Measurements from ENCODE around the gene NAA80. TPM values are rescaled to one million over a fixed set of nuclear protein-coding genes. Genes with fewer than 3 reads are reported as not detected.
A peak's percentile ranks its signal among the peaks of the same experiment; 100 is the strongest.
"Not testable (repeated sequence)": the region's sequence is repeated elsewhere in the genome, so short reads cannot be mapped to it uniquely, and the experiment has no call there.

NAA80 gene
- total RNA-seq, 3 donors from 2014 or later (not counting 1 experiment from before 2014, with no cell fraction given): 22.2 to 30.3 (median 29.6) TPM

DNA sequence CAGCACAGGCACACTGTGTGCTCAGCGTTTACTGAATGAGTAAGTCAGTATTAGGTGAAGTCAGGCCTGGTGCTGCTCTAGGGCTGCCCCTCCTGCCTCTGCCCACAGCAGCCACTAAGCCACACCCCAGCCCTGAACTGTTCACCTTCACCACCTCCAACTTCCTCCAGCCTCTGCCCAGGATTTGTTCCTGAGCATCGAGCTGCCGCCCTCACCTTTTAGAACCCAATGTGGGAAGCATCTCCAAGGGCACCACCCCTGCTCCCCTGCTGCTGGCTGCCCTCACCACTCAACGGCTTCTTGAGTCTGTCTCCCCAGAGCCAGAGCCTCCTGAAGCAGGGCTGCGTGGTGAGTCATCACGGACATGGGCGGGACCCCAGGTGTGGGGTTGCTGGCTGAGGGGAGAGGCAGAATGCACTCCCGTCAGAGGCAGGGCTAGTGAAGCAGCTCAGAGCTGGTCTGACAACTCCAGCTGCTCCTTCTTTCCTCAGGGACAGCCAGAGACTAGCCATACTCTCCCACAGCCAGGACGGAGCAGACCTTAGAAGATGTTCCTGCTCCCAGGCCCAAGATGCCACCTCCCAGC lies 17.5 kb upstream of the NAA80 start:
- peak overlapping the region; percentile 22 for H3K4me3 Mint-ChIP-seq
- peak in 1 of 2 donors; percentile 76 for DNase-seq
- H3K27ac Mint-ChIP-seq: peak overlapping the region; percentile 60 to 87
- peaks cover 22 to 32% of the 10 kb centered on the region in 2 donors for H3K4me1 Mint-ChIP-seq
- intact Hi-C loops (cut with micrococcal nuclease): no loop called here
- H3K36me3 ChIP-seq (ENCODE audit: control insufficient read depth, insufficient read depth, low read length): no peaks in the 10 kb centered on the region
- WGBS (ENCODE audit: insufficient coverage): 58% methylated on average over 9 of the region's 9 CpGs
- ATAC-seq: peak in 1 of 3 donors; percentile 32
- H3K9me3 Mint-ChIP-seq: no peaks in the 10 kb centered on the region
- no peaks in the 10 kb centered on the region for H3K9me3 ChIP-seq (ENCODE audit: control insufficient read depth, insufficient read depth, low read length)
- H3K4me3 ChIP-seq (ENCODE audit: low read length): no peak overlapping the region
- H3K4me1 ChIP-seq (ENCODE audit: control insufficient read depth, insufficient read depth, low read length): peaks cover 56% of the 10 kb centered on the region
- H3K27me3 ChIP-seq (ENCODE audit: control insufficient read depth, insufficient read depth, low read length): no peaks in the 10 kb centered on the region
- H3K27ac ChIP-seq (ENCODE audit: low read length): peak overlapping the region; percentile 39
- TF ChIP-seq, protein P1, sequence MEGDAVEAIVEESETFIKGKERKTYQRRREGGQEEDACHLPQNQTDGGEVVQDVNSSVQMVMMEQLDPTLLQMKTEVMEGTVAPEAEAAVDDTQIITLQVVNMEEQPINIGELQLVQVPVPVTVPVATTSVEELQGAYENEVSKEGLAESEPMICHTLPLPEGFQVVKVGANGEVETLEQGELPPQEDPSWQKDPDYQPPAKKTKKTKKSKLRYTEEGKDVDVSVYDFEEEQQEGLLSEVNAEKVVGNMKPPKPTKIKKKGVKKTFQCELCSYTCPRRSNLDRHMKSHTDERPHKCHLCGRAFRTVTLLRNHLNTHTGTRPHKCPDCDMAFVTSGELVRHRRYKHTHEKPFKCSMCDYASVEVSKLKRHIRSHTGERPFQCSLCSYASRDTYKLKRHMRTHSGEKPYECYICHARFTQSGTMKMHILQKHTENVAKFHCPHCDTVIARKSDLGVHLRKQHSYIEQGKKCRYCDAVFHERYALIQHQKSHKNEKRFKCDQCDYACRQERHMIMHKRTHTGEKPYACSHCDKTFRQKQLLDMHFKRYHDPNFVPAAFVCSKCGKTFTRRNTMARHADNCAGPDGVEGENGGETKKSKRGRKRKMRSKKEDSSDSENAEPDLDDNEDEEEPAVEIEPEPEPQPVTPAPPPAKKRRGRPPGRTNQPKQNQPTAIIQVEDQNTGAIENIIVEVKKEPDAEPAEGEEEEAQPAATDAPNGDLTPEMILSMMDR (IDR thresholded peaks at IDR 0.05): no peak
- H3K27me3 Mint-ChIP-seq (ENCODE audit: low read depth in 2 of 2): no peaks in the 10 kb centered on the region
- H3K36me3 Mint-ChIP-seq: no peaks in the 10 kb centered on the region

DNA sequence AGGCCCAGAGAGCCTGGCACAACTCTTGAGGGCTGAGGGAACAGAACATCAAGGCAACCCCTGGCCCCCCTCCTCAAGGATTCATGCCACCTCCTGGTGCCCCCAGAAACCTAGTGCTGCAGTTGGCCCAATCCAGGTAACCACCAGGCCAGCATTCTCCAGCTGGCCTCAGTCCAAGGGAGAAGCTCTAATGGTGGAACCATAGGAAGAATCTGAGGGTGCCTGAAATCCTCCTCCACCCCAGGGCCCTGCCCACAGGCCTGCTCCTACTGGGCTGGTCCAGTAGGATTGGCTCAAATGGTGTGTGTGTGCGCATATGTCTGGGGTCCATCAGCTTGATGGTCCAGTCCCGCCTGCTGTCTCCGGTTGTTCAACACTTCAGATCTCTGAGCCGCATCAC lies 15.6 kb upstream of the NAA80 start:
- Mint-ChIP-seq H3K27ac (peak overlapping the region in 1 of 2 donors; percentile 50), H3K4me1 (peaks cover 22 to 23% of the 10 kb centered on the region in 2 donors), H3K9me3 (no peaks in the 10 kb centered on the region), H3K36me3 (no peaks in the 10 kb centered on the region), H3K4me3 (no peak overlapping the region), H3K27me3 (ENCODE audit: low read depth in 2 of 2) (no peaks in the 10 kb centered on the region)
- Histone ChIP-seq H3K27ac (ENCODE audit: low read length) (no peak overlapping the region), H3K27me3 (ENCODE audit: control insufficient read depth, insufficient read depth, low read length) (no peaks in the 10 kb centered on the region), H3K36me3 (ENCODE audit: control insufficient read depth, insufficient read depth, low read length) (no peaks in the 10 kb centered on the region), H3K4me1 (ENCODE audit: control insufficient read depth, insufficient read depth, low read length) (peaks cover 40% of the 10 kb centered on the region), H3K4me3 (ENCODE audit: low read length) (no peak overlapping the region), H3K9me3 (ENCODE audit: control insufficient read depth, insufficient read depth, low read length) (no peaks in the 10 kb centered on the region)
- ATAC-seq: no peak
- no peak for DNase-seq
- intact Hi-C loops (cut with micrococcal nuclease): no loop called here
- TF ChIP-seq, protein P1 (IDR thresholded peaks at IDR 0.05): no peak
- 100% methylated on average over 4 of the region's 4 CpGs for WGBS (ENCODE audit: insufficient coverage)

DNA sequence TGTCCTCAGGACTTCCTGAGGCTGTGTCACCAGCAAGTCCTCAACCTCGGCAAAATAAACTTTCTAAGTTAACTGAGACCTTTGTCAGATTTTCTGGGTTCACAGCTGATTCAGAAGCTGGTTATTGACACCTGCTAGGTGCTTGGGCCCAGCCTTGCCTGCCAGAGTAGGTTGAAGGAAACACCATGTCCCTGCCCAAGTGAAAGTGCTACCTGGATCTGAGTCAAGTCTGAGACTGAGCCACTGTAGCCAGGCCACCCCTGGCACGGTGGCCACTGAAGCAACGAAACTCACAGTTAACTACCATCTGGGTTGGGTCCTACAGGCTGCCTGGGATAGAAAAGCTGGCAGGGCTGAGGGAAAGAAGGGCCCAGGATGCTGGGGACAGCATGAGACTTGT lies 15.1 kb upstream of the NAA80 start:
- H3K9me3 ChIP-seq (ENCODE audit: control insufficient read depth, insufficient read depth, low read length): no peaks in the 10 kb centered on the region
- TF ChIP-seq, protein P1 (IDR thresholded peaks at IDR 0.05): no peak
- DNase-seq: no peak
- H3K27ac ChIP-seq (ENCODE audit: low read length): no peak overlapping the region
- no peaks in the 10 kb centered on the region for H3K36me3 ChIP-seq (ENCODE audit: control insufficient read depth, insufficient read depth, low read length)
- H3K4me1 ChIP-seq (ENCODE audit: control insufficient read depth, insufficient read depth, low read length): peaks cover 36% of the 10 kb centered on the region
- H3K4me1 Mint-ChIP-seq: peaks cover 19 to 21% of the 10 kb centered on the region in 2 donors
- no peaks in the 10 kb centered on the region for H3K9me3 Mint-ChIP-seq
- peak overlapping the region in 1 of 2 donors; percentile 33 for H3K27ac Mint-ChIP-seq
- no peaks in the 10 kb centered on the region for H3K27me3 ChIP-seq (ENCODE audit: control insufficient read depth, insufficient read depth, low read length)
- H3K36me3 Mint-ChIP-seq: no peaks in the 10 kb centered on the region
- H3K4me3 Mint-ChIP-seq: no peak overlapping the region
- no peak for ATAC-seq
- no peak overlapping the region for H3K4me3 ChIP-seq (ENCODE audit: low read length)
- 94% methylated on average over 3 of the region's 3 CpGs for WGBS (ENCODE audit: insufficient coverage)
- intact Hi-C loops (cut with micrococcal nuclease): no loop called here
- H3K27me3 Mint-ChIP-seq (ENCODE audit: low read depth in 2 of 2): no peaks in the 10 kb centered on the region

DNA sequence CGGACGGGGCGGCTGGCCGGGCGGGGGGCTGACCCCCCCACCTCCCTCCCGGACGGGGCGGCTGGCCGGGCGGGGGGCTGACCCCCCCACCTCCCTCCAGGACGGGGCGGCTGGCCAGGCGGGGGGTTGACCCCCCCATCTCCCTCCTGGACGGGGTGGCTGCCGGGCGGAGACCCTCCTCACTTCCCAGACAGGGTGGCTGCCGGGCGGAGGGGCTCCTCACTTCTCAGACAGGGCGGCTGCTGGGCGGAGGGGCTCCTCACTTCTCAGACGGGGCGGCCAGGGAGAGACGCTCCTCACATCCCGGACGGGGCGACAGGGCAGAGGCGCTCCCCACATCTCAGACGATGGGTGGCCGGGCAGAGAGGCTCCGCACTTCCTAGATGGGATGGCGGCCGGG lies 12.8 kb upstream of the NAA80 start:
- H3K4me1 Mint-ChIP-seq; H3K27me3 Mint-ChIP-seq (ENCODE audit: low read depth in 2 of 2); ATAC-seq; H3K27ac ChIP-seq (ENCODE audit: low read length); H3K4me3 ChIP-seq (ENCODE audit: low read length); DNase-seq; H3K36me3 ChIP-seq (ENCODE audit: control insufficient read depth, insufficient read depth, low read length); H3K27me3 ChIP-seq (ENCODE audit: control insufficient read depth, insufficient read depth, low read length); H3K9me3 ChIP-seq (ENCODE audit: control insufficient read depth, insufficient read depth, low read length); intact Hi-C loops (cut with micrococcal nuclease); H3K36me3 Mint-ChIP-seq; H3K27ac Mint-ChIP-seq; H3K4me3 Mint-ChIP-seq; H3K9me3 Mint-ChIP-seq: not testable (repeated sequence)
- peaks cover 14% of the 10 kb centered on the region for H3K4me1 ChIP-seq (ENCODE audit: control insufficient read depth, insufficient read depth, low read length)
- 95% methylated on average over 9 of the region's 32 CpGs for WGBS (ENCODE audit: insufficient coverage)

Data from natural killer cell (primary cell).